Omental fat pad (tissue), 4 donors: ENCODE data around the gene HS1BP3. TPM values are rescaled to one million over a fixed set of nuclear protein-coding genes. Genes with fewer than 3 reads are reported as not detected.

Experiments used
- ATAC-seq: fragments of 150-250 bp; one replicate; pipeline ENCODE4 v1.9.1; 2016; ENCODE audit warnings: mild to moderate bottlenecking, moderate library complexity; ENCODE audit not compliant: low FRiP score
- DNase-seq: peaks from one replicate; pipeline ENCODE4 v3.0.0-alpha.2; 2019; ENCODE audit warnings: low spot score
- total RNA-seq, 4 donors: library from RNA; depleted of rRNA; stranded (reverse); fragments of >200 nt; gene quantifications; one replicate each; pipeline ENCODE4 v1.1.0, GENCODE V29; 2016
- TF ChIP-seq, protein P1 (sequence below), 3 donors: fragments of 450-650 bp; IDR thresholded peaks; one replicate each; pipeline ENCODE4 v1.5.1; 2016 to 2017; ENCODE audit warnings: antibody characterized with exemption in 3 of 3, mild to moderate bottlenecking in 3 of 3, moderate library complexity in 2 of 3

HS1BP3 gene
- total RNA-seq, 4 donors from 2014 or later: 17.7 to 30.3 (median 22.8) TPM

DNA sequence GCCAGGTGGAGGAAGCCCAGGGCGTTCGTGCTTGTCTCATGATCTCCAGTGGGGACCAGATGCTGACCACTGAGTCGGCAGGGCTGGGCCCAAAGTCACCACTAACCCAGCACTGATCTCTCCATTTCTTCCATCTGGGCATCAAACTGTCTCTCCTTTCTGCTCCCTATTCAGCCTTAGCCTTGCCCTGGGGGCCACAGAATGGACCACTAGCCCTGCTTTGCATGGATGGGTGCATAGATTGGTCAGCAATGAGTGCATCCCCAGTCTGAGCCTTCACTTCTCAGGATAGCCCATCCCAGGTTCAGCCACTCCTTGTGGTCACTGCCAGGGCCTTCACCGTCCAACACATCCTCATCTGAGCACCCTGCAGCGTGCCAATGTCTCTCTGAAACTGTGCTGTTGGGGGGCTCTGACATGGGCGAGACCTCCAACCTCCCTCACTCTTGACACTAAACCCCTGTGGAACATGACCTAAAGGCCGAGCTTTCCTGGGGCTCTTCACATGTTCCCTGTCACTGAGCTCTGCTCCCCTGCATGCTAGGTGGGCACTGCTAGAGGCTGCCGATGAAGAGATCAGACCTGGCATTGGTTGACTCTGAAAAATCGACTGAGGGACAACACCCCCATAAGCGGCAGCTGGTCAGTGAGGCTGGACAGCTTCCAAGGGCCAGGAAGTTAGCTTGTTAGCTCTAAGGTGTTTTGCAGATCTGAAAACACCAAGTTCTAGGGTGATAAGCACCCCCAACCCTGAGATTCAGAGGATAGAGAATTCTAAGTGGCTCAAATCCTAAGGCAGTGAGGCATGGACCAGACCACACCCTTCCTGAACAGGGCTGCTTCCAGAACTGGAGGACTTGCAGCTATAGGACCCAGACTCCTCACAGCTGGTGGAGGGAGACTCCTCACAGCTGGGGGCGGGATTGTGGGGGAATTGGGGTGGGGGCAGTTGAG lies 61.7 kb downstream of the HS1BP3 start:
- no peak for DNase-seq
- ATAC-seq: no peak
- TF ChIP-seq, protein P1, sequence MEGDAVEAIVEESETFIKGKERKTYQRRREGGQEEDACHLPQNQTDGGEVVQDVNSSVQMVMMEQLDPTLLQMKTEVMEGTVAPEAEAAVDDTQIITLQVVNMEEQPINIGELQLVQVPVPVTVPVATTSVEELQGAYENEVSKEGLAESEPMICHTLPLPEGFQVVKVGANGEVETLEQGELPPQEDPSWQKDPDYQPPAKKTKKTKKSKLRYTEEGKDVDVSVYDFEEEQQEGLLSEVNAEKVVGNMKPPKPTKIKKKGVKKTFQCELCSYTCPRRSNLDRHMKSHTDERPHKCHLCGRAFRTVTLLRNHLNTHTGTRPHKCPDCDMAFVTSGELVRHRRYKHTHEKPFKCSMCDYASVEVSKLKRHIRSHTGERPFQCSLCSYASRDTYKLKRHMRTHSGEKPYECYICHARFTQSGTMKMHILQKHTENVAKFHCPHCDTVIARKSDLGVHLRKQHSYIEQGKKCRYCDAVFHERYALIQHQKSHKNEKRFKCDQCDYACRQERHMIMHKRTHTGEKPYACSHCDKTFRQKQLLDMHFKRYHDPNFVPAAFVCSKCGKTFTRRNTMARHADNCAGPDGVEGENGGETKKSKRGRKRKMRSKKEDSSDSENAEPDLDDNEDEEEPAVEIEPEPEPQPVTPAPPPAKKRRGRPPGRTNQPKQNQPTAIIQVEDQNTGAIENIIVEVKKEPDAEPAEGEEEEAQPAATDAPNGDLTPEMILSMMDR (IDR thresholded peaks at IDR 0.05): no peak

DNA sequence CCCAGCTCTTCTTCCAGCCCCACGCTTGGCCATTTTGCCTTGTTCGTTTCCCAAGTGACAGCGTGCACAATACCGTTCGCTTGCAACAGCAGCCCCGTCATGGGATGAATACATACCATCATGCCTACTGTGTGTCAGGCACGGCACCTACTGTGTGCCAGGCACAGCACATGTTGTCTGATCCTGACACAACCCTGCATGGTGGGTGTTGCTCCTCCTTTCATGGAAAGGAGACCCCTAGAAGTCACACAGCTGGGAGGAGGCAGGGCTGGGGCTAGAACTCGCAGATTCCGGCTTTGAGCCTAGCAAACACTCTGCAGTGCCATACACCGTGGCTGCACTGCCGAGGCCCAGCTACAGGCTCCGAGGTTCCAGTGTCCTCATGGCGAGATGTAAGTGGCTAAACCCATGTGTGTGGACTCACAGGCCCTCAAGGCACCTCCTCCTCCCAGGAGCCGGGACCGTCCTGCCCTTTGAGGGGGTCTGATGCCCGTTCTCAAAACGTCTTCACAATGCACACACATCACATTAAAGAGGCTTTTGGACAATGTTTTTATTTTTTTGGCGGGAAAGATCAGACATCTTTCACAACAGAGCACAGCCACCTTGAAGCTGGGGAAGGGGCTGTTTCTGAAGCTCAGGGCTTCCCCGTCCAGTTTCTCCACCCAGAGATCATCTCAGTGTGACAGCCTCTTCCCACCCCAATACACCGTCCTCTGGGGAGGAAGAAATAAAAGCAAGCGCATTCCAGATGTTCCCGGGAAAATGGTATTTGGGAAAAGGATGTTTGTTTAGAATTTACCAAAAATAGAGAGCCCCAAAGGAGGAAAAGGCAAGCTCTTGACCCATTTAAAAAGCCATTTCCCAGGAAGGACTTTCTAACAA lies 64.9 kb downstream of the HS1BP3 start:
- no peak for DNase-seq
- TF ChIP-seq, protein P1 (IDR thresholded peaks at IDR 0.05): no peak
- ATAC-seq: no peak

DNA sequence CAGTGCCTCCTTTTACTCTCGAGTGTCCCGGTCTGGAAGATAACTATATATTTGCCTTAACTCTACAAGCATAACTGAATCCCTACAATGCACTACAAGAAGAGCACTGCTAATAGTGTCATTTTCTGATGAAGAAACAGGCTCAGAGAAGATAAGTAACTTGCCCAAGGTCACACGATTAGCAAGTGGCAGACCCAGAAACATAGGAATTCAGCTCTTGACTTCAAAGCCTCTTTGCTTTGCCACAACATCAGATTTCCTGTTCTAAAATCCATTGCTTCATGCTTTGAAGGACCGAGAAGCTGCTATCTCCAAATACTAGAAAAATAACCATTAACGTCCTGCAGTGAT lies 65.6 kb downstream of the HS1BP3 start:
- TF ChIP-seq, protein P1 (IDR thresholded peaks at IDR 0.05): no peak
- ATAC-seq (no peak), DNase-seq (no peak)

DNA sequence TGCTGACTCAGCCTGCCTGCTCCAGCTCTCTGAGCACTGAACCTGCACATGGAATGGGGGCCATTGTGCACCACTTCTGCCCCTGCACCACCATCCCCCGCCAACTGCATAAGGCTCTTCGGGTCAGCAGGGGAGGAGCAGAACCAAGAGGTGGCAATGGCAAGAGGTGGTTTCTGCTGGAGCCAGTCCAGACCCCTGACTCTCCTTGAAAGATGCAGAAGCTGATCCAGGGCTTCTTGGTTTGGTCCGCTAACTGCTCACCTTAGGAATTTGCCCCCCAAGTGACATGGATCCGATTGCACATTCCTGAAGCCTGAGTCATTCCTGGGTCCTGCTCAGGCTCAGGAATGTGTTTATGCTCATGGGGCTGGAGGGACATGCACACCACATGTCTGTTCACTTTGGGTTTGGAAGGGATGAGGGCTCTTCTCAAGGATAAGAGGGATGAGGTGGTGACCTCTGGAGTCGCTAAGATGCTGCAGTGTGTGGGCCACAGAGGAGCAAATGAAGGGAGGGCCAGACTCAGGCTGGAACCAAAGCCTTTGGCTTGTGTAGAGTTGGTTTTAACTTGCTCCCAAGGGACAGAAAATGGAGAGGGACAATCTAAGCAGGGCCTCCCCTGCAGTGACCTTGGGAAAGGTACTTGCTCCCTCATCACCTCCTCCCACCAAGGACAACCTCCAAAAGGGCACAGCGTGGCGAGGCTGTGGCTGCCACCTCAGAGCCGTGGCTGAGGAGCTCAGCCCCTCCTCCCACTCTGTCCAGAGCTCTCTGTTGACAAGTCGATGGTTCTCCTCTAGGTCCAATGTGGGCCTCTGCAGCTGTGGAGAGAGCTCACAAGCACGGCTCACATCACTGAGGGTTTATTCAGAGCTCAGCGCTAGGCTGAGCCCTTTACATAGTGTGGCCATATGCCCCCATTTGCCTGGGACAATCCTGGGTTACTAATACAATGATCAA lies 66.2 kb downstream of the HS1BP3 start:
- DNase-seq (peak; percentile 21), ATAC-seq (peak; percentile 57)
- TF ChIP-seq, protein P1 (IDR thresholded peaks at IDR 0.05): no peak

DNA sequence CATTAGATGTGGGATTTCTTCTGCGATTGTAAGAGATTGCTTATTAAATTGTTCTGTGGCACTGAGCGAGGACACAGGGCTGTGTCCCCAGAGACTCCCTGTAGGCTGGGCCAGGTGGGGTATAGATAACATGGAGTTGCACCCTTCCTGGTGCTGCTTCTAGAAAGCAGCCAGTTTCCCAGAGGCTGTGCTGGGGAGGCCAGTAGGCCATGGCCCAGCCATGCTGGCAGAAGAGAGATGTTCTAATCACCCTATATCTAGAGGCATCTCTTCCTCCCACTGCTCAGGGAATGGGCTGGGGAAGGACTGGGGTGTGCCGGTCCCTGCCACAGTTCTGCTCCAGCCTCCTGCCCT lies 66.9 kb downstream of the HS1BP3 start:
- TF ChIP-seq, protein P1 (IDR thresholded peaks at IDR 0.05): no peak
- no peak for DNase-seq
- peak; percentile 31 for ATAC-seq

DNA sequence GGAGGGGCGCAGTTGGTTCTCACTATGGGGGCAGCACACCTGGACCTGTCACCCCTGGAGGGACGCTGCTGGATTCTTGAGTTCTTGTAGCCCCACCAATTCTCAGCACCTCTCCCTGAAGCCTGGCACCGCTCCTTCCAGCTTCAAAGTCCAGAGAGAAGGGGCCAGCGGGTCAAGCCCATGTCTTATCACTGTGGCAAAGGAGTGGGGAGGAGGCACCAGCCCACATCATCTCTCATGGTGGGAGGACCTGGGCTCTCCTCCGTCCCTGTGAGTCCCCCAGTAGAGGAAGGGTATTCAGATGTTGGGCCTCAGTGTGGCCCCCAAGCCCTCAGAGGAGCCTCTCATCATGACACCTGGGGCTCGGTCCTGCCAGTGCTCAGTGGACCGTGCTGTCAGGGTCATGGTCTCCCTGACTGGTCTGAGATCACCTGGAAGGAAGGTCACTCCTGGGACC lies 67.4 kb downstream of the HS1BP3 start:
- DNase-seq (peak; percentile 18), ATAC-seq (no peak)
- TF ChIP-seq, protein P1 (IDR thresholded peaks at IDR 0.05): no peak
